Posterior cingulate gyrus (tissue), 11 donors: ENCODE measurements around the gene RREB1.
A peak's percentile ranks its signal among the peaks of the same experiment; 100 is the strongest.
"Not testable (repeated sequence)": the region's sequence is repeated elsewhere in the genome, so short reads cannot be mapped to it uniquely, and the experiment has no call there.

ENCODE experiments used
- DNase-seq, 10 donors: peaks; one replicate each; pipeline versions ENCODE4 v3.0.0 to v3.0.0-alpha.2; 2020 to 2021; ENCODE audit warnings: mixed read lengths in 3 of 10
- intact Hi-C: fragments of 100-400 bp; cut with DNase I; formaldehyde crosslinking; loops from one replicate; pipeline ENCODE4 v1.15.1; 2023

RREB1 gene

GRCh38 chr6:7268362-7268761 is 160.6 kb downstream of the RREB1 start:
- no peak for DNase-seq

GRCh38 chr6:7268816-7269555 is 161.2 kb downstream of the RREB1 start:
- DNase-seq, result no peak
- intact Hi-C loops, result no loop called here

More at GRCh38 chr6:7268362-7268761, 160.6 kb downstream of the RREB1 start:
- intact Hi-C loops, result no loop called here

- no peak for DNase-seq
- intact Hi-C loops, result loop anchor here (10.0 kb wide), 1 partner anchor 795 kb away; the partner anchor contains the start of gene BLOC1S5
Observed at GRCh38 chr6:7269816-7270215, 162.1 kb downstream of the RREB1 start.

- intact Hi-C loops, result loop anchor here (10.0 kb wide), 1 partner anchor 794 kb away; the partner anchor contains the start of gene BLOC1S5
- peak in 1 of 10 donors; percentile 70 for DNase-seq
Observed at GRCh38 chr6:7270320-7271204, 162.8 kb downstream of the RREB1 start.

- no peak for DNase-seq
- intact Hi-C loops, result loop anchor here (10.0 kb wide), 1 partner anchor 794 kb away; the partner anchor contains the start of gene BLOC1S5
Observed at GRCh38 chr6:7271205-7271534, 163.4 kb downstream of the RREB1 start.

- intact Hi-C loops, result loop anchor here (2.0 to 10.0 kb wide), 2 partner anchors 341 to 791 kb away; partner anchors contain the start of gene BLOC1S5
- no peak for DNase-seq
Observed at GRCh38 chr6:7273709-7274108, 165.9 kb downstream of the RREB1 start.

GRCh38 chr6:7274525-7274924 is 166.8 kb downstream of the RREB1 start:
- intact Hi-C loops, result loop anchor here (2.0 to 10.0 kb wide), 2 partner anchors 340 to 790 kb away; partner anchors contain the start of gene BLOC1S5

GRCh38 chr6:7276199-7276524 is 168.4 kb downstream of the RREB1 start:
- intact Hi-C loops, result loop anchor here (10.0 kb wide), 1 partner anchor 789 kb away; the partner anchor contains the start of gene BLOC1S5
- no peak for DNase-seq

More at GRCh38 chr6:7274525-7274924, 166.8 kb downstream of the RREB1 start:
- not testable (repeated sequence) for DNase-seq

- DNase-seq, result no peak
- intact Hi-C loops, result loop anchor here (10.0 kb wide), 1 partner anchor 112 kb away; no protein-coding TSS in a partner anchor
Observed at GRCh38 chr6:7282097-7282906, 174.5 kb downstream of the RREB1 start.

- intact Hi-C loops, result loop anchor here (10.0 kb wide), 1 partner anchor 111 kb away; no protein-coding TSS in a partner anchor
- no peak for DNase-seq
Observed at GRCh38 chr6:7283676-7284075, 175.9 kb downstream of the RREB1 start.

GRCh38 chr6:7285416-7285815 is 177.7 kb downstream of the RREB1 start:
- DNase-seq, result no peak
- intact Hi-C loops, result loop anchor here (10.0 kb wide), 1 partner anchor 109 kb away; no protein-coding TSS in a partner anchor

- DNase-seq, result no peak
- intact Hi-C loops, result no loop called here
Observed at GRCh38 chr6:7290079-7290478, 182.3 kb downstream of the RREB1 start.

GRCh38 chr6:7292596-7293255 is 185.0 kb downstream of the RREB1 start:
- intact Hi-C loops, result no loop called here
- no peak for DNase-seq

- no peak for DNase-seq
- intact Hi-C loops, result no loop called here
Observed at GRCh38 chr6:7295916-7296315, 188.2 kb downstream of the RREB1 start.

- DNase-seq, result no peak
- intact Hi-C loops, result no loop called here
Observed at GRCh38 chr6:7296602-7297001, 188.8 kb downstream of the RREB1 start.

- intact Hi-C loops, result no loop called here
- DNase-seq, result no peak
Observed at GRCh38 chr6:7298113-7298512, 190.4 kb downstream of the RREB1 start.

GRCh38 chr6:7300926-7301325 is 193.2 kb downstream of the RREB1 start:
- no peak for DNase-seq
- intact Hi-C loops, result loop anchor here (10.0 kb wide), 1 partner anchor 294 kb away; the partner anchor contains the start of gene SNRNP48
